ENCODE measurements around the gene PLCB1. TPM values are rescaled to one million over a fixed set of nuclear protein-coding genes. Genes with fewer than 3 reads are reported as not detected.

The PLCB1 gene
- total and polyA plus RNA-seq, 2 donors (not counting 3 experiments of a cell fraction or from before 2014, with no cell fraction given): 10.2 to 53.4 TPM

- Histone ChIP-seq H3K79me2 (ENCODE audit: control insufficient read depth, insufficient read depth, low read length) (no peaks in the 10 kb centered on the region), H3K27ac (ENCODE audit: insufficient read depth, low read depth, low read length) (peak overlapping the region; percentile 54), H3K4me1 (ENCODE audit: control insufficient read depth, extremely low read depth, insufficient read depth, low read length) (peaks cover 27% of the 10 kb centered on the region), H3K27me3 (ENCODE audit: control insufficient read depth in 2 of 2, insufficient read depth in 2 of 2, low read length in 2 of 2) (no peaks in the 10 kb centered on the region), H2AFZ (ENCODE audit: low read depth, low read length) (no peak overlapping the region), H3K9me3 (replicated peaks; ENCODE audit: control insufficient read depth, insufficient read depth, low read length) (no peaks in the 10 kb centered on the region), H3K4me2 (ENCODE audit: insufficient read depth, low read length) (peak overlapping the region; percentile 37), H3K36me3 (ENCODE audit: control insufficient read depth in 2 of 2, extremely low read depth in 1 of 2, insufficient read depth in 2 of 2, low read length in 2 of 2) (no peaks in the 10 kb centered on the region), H3K9me1 (replicated peaks; ENCODE audit: control insufficient read depth, extremely low read depth, insufficient read depth, low read length) (no peaks in the 10 kb centered on the region), H3K9ac (replicated peaks; ENCODE audit: extremely low read depth, insufficient read depth, low read length) (peak overlapping the region; percentile 32), H3K4me3 (replicated peaks in 1 of 3; ENCODE audit: insufficient read depth in 1 of 3, low read depth in 1 of 3, low read length in 3 of 3) (no peak overlapping the region), H4K20me1 (replicated peaks; ENCODE audit: control insufficient read depth, extremely low read depth, insufficient read depth, low read length) (no peaks in the 10 kb centered on the region)
- BruUV-seq (replicated peaks): no TSS peak
- intact Hi-C loops (cut with micrococcal nuclease) (loop anchor here (1.0 to 5.0 kb wide), 2 partner anchors 10 to 99 kb away; no protein-coding TSS in a partner anchor), dilution Hi-C loops (cut with MboI; ENCODE audit: extremely low pct_ligation_motif_present, low sequenced_read_pairs) (no loop called here)
- peak; percentile 95 for FAIRE-seq
- ChIA-PET CTCF (interaction anchor here (0.7 kb wide), 1 partner anchor 8 kb away, joined by 3 read pairs; no protein-coding TSS in a partner anchor), POLR2A (no interaction called here)
- no peak for TF ChIP-seq MAX (IDR thresholded peaks at IDR 0.05; ENCODE audit: insufficient read depth, insufficient read length)
- TF ChIP-seq JUN (IDR thresholded peaks at IDR 0.05; ENCODE audit: borderline replicate concordance, insufficient read depth, insufficient read length, low read depth): peak; percentile 90
- TF ChIP-seq FOS (IDR thresholded peaks at IDR 0.05; ENCODE audit: borderline replicate concordance, insufficient read depth, low read length): peak; percentile 80
- peak; percentile 72 for TF ChIP-seq GATA2 (IDR thresholded peaks at IDR 0.05; ENCODE audit: insufficient read depth, insufficient read length, low read depth, low read length)
- TF ChIP-seq MYC (IDR thresholded peaks at IDR 0.05; ENCODE audit: low read depth, low read length): no peak
- no peak for TF ChIP-seq EZH2 (IDR thresholded peaks at IDR 0.05; ENCODE audit: borderline replicate concordance, low read depth, low read length, severe bottlenecking)
- TF ChIP-seq POLR2AphosphoS5 (IDR thresholded peaks at IDR 0.05; ENCODE audit: insufficient read depth, low read depth, low read length): no peak
- TF ChIP-seq CTCF (IDR thresholded peaks at IDR 0.05; ENCODE audit: extremely low read depth in 1 of 2, insufficient read depth in 1 of 2, low read depth in 1 of 2, low read length in 2 of 2): no peak
- no peak for TF ChIP-seq POLR2A (IDR thresholded peaks at IDR 0.05; ENCODE audit: low read depth, low read length)
- peak; percentile 91 for DNase-seq (ENCODE audit: low read depth, low spot score)
These were observed 514.0 kb downstream of the PLCB1 start for GRCh38 chr20:8646033-8646441.
